SU-DHL-6 (cell line): ENCODE data around the gene SPATA33.

ENCODE experiments used
- CTCF ChIP-seq: fragments of 200-600 bp; sonication (generic); IDR thresholded peaks from one replicate; pipeline ENCODE4 v1.5.1; 2017; ENCODE audit warnings: antibody characterized with exemption, mild to moderate bottlenecking, low read length, moderate library complexity; ENCODE audit not compliant: insufficient read depth, poor library complexity, severe bottlenecking
- EZH2phosphoT487 ChIP-seq: fragments of 200-600 bp; sonication (generic), shearing (Covaris generic); conservative IDR thresholded peaks from 2 replicates; pipeline ENCODE4 v1.6.1; 2018; ENCODE audit warnings: mild to moderate bottlenecking, antibody characterized with exemption, low read length, moderate library complexity, mixed read lengths

GRCh38 chr16:89669755-89670154, 12.1 kb downstream of the SPATA33 start:
- TF ChIP-seq CTCF (no peak), EZH2phosphoT487 (no peak)
